GM12878 (cell line): ENCODE results near the gene ADM. TPM values are rescaled to one million over a fixed set of nuclear protein-coding genes. Genes with fewer than 3 reads are reported as not detected.

Source experiments
- ATAC-seq: fragments of 200-7000 bp; cut with Tn5 transposase; 3 replicates; pipeline ENCODE4 v1.9.1; 2020; ENCODE audit warnings: mild to moderate bottlenecking, moderate library complexity
- BruUV-seq: library from RNA; stranded (reverse); fragments of 400-500 nt; replicated peaks from 2 replicates; lab custom pipeline; 2021; lab: Mats Ljungman, UMichigan
- CTCF ChIA-PET: fragments of 300-600 bp; sonication (Branson Sonifier 250); formaldehyde crosslinking; extraction: SDS; loops from one replicate; lab custom pipeline; 2021; ENCODE audit warnings: inconsistent platforms; lab: Yijun Ruan, JAX
- POLR2A ChIA-PET: fragments of 350-600 bp; formaldehyde crosslinking; extraction: SDS; loops from one replicate; lab custom pipeline; 2021; ENCODE audit warnings: inconsistent platforms; lab: Charles Lee
- RAD21 ChIA-PET: fragments of 300-600 bp; sonication (Branson Sonifier 250); formaldehyde crosslinking; loops from one replicate; lab custom pipeline; 2023; ENCODE audit warnings: antibody characterized with exemption; ENCODE audit not compliant: unreplicated experiment; lab: Charles Lee
- SMC1A ChIA-PET: fragments of 300-600 bp; sonication (Branson Sonifier 250); formaldehyde crosslinking; loops from one replicate; lab custom pipeline; 2023; ENCODE audit not compliant: unreplicated experiment, uncharacterized antibody; lab: Charles Lee
- DNase-seq: peaks from one replicate; pipeline ENCODE4 v3.0.0-alpha.2; 2011; ENCODE audit warnings: low read depth, low spot score
- FAIRE-seq: peaks from 3 replicates; lab custom pipeline; 2011; peaks lifted over from hg19 to GRCh38; lab: Jason Lieb, UNC
- H2AFZ ChIP-seq: 2 replicates; pipeline ENCODE4 v1.6.0; 2011; ENCODE audit warnings: low read depth, low read length, control low read depth; ENCODE audit not compliant: control insufficient read depth
- H3K27ac ChIP-seq: 2 replicates; pipeline ENCODE4 v1.5.1; 2011; ENCODE audit warnings: control low read depth; ENCODE audit not compliant: control insufficient read depth, insufficient read depth
- H3K27me3 ChIP-seq, 2 experiments: replicated peaks in 1 of 2; 2 replicates each; pipeline versions ENCODE4 v1.6.0 to v1.6.1; 2011; ENCODE audit warnings: low read length in 1 of 2; ENCODE audit not compliant: control insufficient read depth in 2 of 2, insufficient read depth in 2 of 2
- H3K36me3 ChIP-seq, 2 experiments: 2 replicates each; pipeline ENCODE4 v1.5.1; 2011; ENCODE audit warnings: low read length in 1 of 2; ENCODE audit not compliant: control insufficient read depth in 2 of 2, insufficient read depth in 2 of 2
- H3K4me1 ChIP-seq: 2 replicates; pipeline ENCODE4 v1.6.1; 2011; ENCODE audit warnings: mild to moderate bottlenecking, low read length, moderate library complexity, mixed read lengths; ENCODE audit not compliant: control insufficient read depth, insufficient read depth
- H3K4me2 ChIP-seq: 2 replicates; pipeline ENCODE4 v1.6.0; 2011; ENCODE audit warnings: control low read depth; ENCODE audit not compliant: control insufficient read depth, insufficient read depth
- H3K4me3 ChIP-seq: fragments of 200-600 bp; sonication (generic); 2 replicates; pipeline ENCODE4 v1.5.1; 2016
- H3K79me2 ChIP-seq: 2 replicates; pipeline ENCODE4 v1.6.0; 2011; ENCODE audit warnings: low read length; ENCODE audit not compliant: control insufficient read depth, insufficient read depth
- H3K9ac ChIP-seq: 2 replicates; pipeline ENCODE4 v1.8.0; 2011; ENCODE audit warnings: low read length, control low read depth, mixed read lengths; ENCODE audit not compliant: control insufficient read depth, insufficient read depth
- H3K9me3 ChIP-seq: replicated peaks from 3 replicates; pipeline ENCODE4 v1.5.1; 2011; ENCODE audit warnings: mild to moderate bottlenecking, low read length; ENCODE audit not compliant: control insufficient read depth, insufficient read depth
- H4K20me1 ChIP-seq: 2 replicates; pipeline ENCODE4 v1.6.0; 2011; ENCODE audit not compliant: control insufficient read depth, insufficient read depth
- CHD1 ChIP-seq: IDR thresholded peaks from 2 replicates; pipeline ENCODE4 v1.6.1; 2012; ENCODE audit warnings: low read depth, low read length, improper control_type of control experiment
- FOXM1 ChIP-seq: IDR thresholded peaks from 2 replicates; pipeline ENCODE4 v1.6.1; 2012; ENCODE audit warnings: low read depth, mild to moderate bottlenecking, inconsistent platforms, low read length, moderate library complexity
- IKZF2 ChIP-seq, 2 experiments: fragments of 450-650 bp; IDR thresholded peaks; 2 replicates each; pipeline ENCODE4 v1.6.1; 2017; ENCODE audit warnings: mild to moderate bottlenecking in 2 of 2, moderate library complexity in 2 of 2
- MYB ChIP-seq: fragments of 150-350 bp; IDR thresholded peaks from 2 replicates; pipeline ENCODE4 v1.6.1; 2014; ENCODE audit warnings: mild to moderate bottlenecking, low read depth, low read length, borderline replicate concordance
- MYC ChIP-seq: IDR thresholded peaks from 2 replicates; pipeline ENCODE4 v1.6.1; 2011; ENCODE audit warnings: mild to moderate bottlenecking, low read length, moderate library complexity, inconsistent platforms; ENCODE audit not compliant: insufficient read depth, insufficient replicate concordance, insufficient read length, severe bottlenecking
- NBN ChIP-seq: fragments of 450-650 bp; IDR thresholded peaks from 2 replicates; pipeline ENCODE4 v1.6.1; 2016
- NFYA ChIP-seq: IDR thresholded peaks from 2 replicates; pipeline ENCODE4 v1.6.1; 2011; ENCODE audit warnings: low read depth, mild to moderate bottlenecking, low read length, improper control_type of control experiment, borderline replicate concordance
- NR2C1 ChIP-seq: fragments of 450-650 bp; IDR thresholded peaks from 2 replicates; pipeline ENCODE4 v1.6.1; 2017; ENCODE audit warnings: antibody characterized with exemption, mild to moderate bottlenecking, moderate library complexity
- NR2F1 ChIP-seq: fragments of 450-650 bp; conservative IDR thresholded peaks from 2 replicates; pipeline ENCODE4 v1.6.1; 2017; ENCODE audit warnings: mild to moderate bottlenecking
- PAX8 ChIP-seq: fragments of 450-650 bp; IDR thresholded peaks from 2 replicates; pipeline ENCODE4 v1.6.1; 2017; ENCODE audit warnings: mild to moderate bottlenecking, moderate library complexity
- RAD21 ChIP-seq: IDR thresholded peaks from 2 replicates; pipeline ENCODE4 v1.6.1; 2011; ENCODE audit warnings: mild to moderate bottlenecking, low read depth, low read length, moderate library complexity; ENCODE audit not compliant: insufficient read depth
- SIN3A ChIP-seq: IDR thresholded peaks from 2 replicates; pipeline ENCODE4 v1.6.1; 2012; ENCODE audit warnings: low read depth, low read length, improper control_type of control experiment
- SIX5 ChIP-seq: IDR thresholded peaks from 2 replicates; pipeline ENCODE4 v1.6.1; 2011; ENCODE audit warnings: mild to moderate bottlenecking, low read depth, low read length, moderate library complexity; ENCODE audit not compliant: severe bottlenecking
- STAT3 ChIP-seq: IDR thresholded peaks from 2 replicates; pipeline ENCODE4 v1.6.1; 2011; ENCODE audit warnings: low read depth, low read length, improper control_type of control experiment
- TCF3 ChIP-seq: IDR thresholded peaks from 2 replicates; pipeline ENCODE4 v1.6.1; 2012; ENCODE audit warnings: low read depth, mild to moderate bottlenecking, low read length, borderline replicate concordance; ENCODE audit not compliant: insufficient read depth
- in situ Hi-C: fragments of 300-500 bp; cut with MboI; formaldehyde crosslinking; loops from 9 replicates; pipeline ENCODE4 v1.14.3; 2018; ENCODE audit warnings: mixed read lengths
- intact Hi-C: fragments of 100-400 bp; cut with micrococcal nuclease; formaldehyde crosslinking; loops from one replicate; pipeline ENCODE4 v1.14.2; 2022; ENCODE audit not compliant: unreplicated experiment
- polyA plus RNA-seq, 11 experiments: library from polyadenylated mRNA; depleted of rRNA in 4 of 11; unstranded in 6 of 11; stranded (reverse) in 5 of 11; fragments of >200 nt; fragmentation: Nextera tagmentation in 4 of 11; fragmentation: Illumina TruSeq in 1 of 11; extraction: Ambion mirVana in 4 of 11; extraction: Trizol in 1 of 11; gene quantifications; 1 replicate in 1 of 11; 2 replicates in 10 of 11; pipeline versions ENCODE4 v1.2.1 to v1.2.3, GENCODE V29; 2011 to 2016; ENCODE audit warnings: inconsistent platforms in 2 of 11, missing spikeins in 2 of 11, low read depth in 1 of 11
- total RNA-seq, 4 experiments: library from RNA; depleted of rRNA in 3 of 4; stranded (reverse); fragments of >200 nt in 3 of 4; fragmentation: Illumina TruSeq in 1 of 4; extraction: Trizol in 1 of 4; gene quantifications; 2 replicates each; pipeline versions ENCODE4 v1.2.1 to v1.2.3, GENCODE V29; 2013 to 2021

The ADM gene
- total and polyA plus RNA-seq, 10 of the 15 experiments (the other 5 are each of a cell fraction or from before 2014, with no cell fraction given), result 0.11 to 4.2 (median 0.21) TPM; not detected in 7

- POLR2A ChIA-PET, result no interaction called here
- H3K79me2 ChIP-seq, result no peaks in the 10 kb centered on the region
- RAD21 ChIA-PET, result no interaction called here
- FAIRE-seq, result no peak
- no peak overlapping the region for H3K4me2 ChIP-seq
- no peak overlapping the region for H3K9ac ChIP-seq
- no peaks in the 10 kb centered on the region for H3K27me3 ChIP-seq
- H3K9me3 ChIP-seq, result no peaks in the 10 kb centered on the region
- intact Hi-C loops, result no loop called here
- no peak overlapping the region for H3K27ac ChIP-seq
- no peak for ATAC-seq
- no peak overlapping the region for H3K4me3 ChIP-seq
- H2AFZ ChIP-seq, result no peak overlapping the region
- BruUV-seq, result no TSS peak
- in situ Hi-C loops, result no loop called here
- TF ChIP-seq MYB (no peak), RAD21 (no peak), IKZF2 (IDR thresholded peaks at IDR 0.05) (no peak), CHD1 (no peak), MYC (no peak), NBN (no peak), NR2F1 (no peak), SIN3A (no peak), NR2C1 (no peak), PAX8 (no peak), NFYA (no peak), TCF3 (no peak), FOXM1 (no peak), SIX5 (no peak), STAT3 (no peak)
- TF ChIP-seq, all 136 proteins: peak for 0
- SMC1A ChIA-PET, result no interaction called here
- no peaks in the 10 kb centered on the region for H3K36me3 ChIP-seq
- CTCF ChIA-PET, result no interaction called here
- H4K20me1 ChIP-seq, result no peaks in the 10 kb centered on the region
- DNase-seq, result no peak
- no peaks in the 10 kb centered on the region for H3K4me1 ChIP-seq
These were observed 29.2 kb upstream of the ADM start for GRCh38 chr11:10275714-10276113.
